Spleen (tissue), 7 donors: Measurements from ENCODE around the gene MAN1B1.

Experiments
- CTCF ChIP-seq, 11 experiments: fragments of 200-600 bp in 7 of 11; fragments of 450-650 bp in 4 of 11; sonication (generic) in 4 of 11; IDR thresholded peaks in 8 of 11; conservative IDR thresholded peaks in 3 of 11; 1 replicate in 7 of 11; 2 replicates in 4 of 11; pipeline versions ENCODE4 v1.4.0 to v1.8.0; 2016 to 2021; ENCODE audit warnings: antibody characterized with exemption in 11 of 11, inconsistent platforms in 4 of 11, mild to moderate bottlenecking in 1 of 11
- POLR2A ChIP-seq, 3 donors: fragments of 450-650 bp; IDR thresholded peaks; one replicate each; pipeline ENCODE4 v1.5.1; 2017; ENCODE audit warnings: antibody characterized with exemption in 3 of 3, mild to moderate bottlenecking in 1 of 3
- donor health status: DM: no; HTN: no; CAD: no; lungs with moderate emphysema.
- donor health status: DM: no; HTN: no; CAD: no.
- donor health status: DM: no; HTN: no; CAD: no.

- TF ChIP-seq CTCF (IDR thresholded peaks at IDR 0.05 in 8 of 11, conservative IDR thresholded peaks at IDR 0.05 in 3 of 11): no peak
- TF ChIP-seq POLR2A (IDR thresholded peaks at IDR 0.05): no peak
These were observed 32.5 kb upstream of the MAN1B1 start, which contains the start of gene ENTPD2 for GRCh38 chr9:137053944-137054931.
